ENCODE measurements around the gene SEMA3B. TPM values are rescaled to one million over a fixed set of nuclear protein-coding genes. Genes with fewer than 3 reads are reported as not detected.
"Not testable (repeated sequence)": the region's sequence is repeated elsewhere in the genome, so short reads cannot be mapped to it uniquely, and the experiment has no call there.

SEMA3B gene
- total and polyA plus RNA-seq, 4 donors: 19.1 to 139 (median 64.3) TPM

GRCh38 chr3:50267280-50267913, 1.6 kb upstream of the SEMA3B start:
- no peaks in the 10 kb centered on the region for H3K9me3 ChIP-seq (ENCODE audit: control insufficient read depth, insufficient read depth, low read length)
- no peaks in the 10 kb centered on the region for H3K27me3 ChIP-seq (ENCODE audit: control insufficient read depth, insufficient read depth, low read length)
- peak overlapping the region; percentile 48 for H3K4me3 ChIP-seq (ENCODE audit: low read depth, low read length)
- peak in 1 of 6 donors; percentile 58 for DNase-seq (ENCODE audit: low read depth in 4 of 6, low spot score in 6 of 6)
- H3K27ac ChIP-seq (ENCODE audit: low read depth, low read length): peak overlapping the region; percentile 95
- 9% methylated on average over 19 of the region's 22 CpGs for WGBS (ENCODE audit: insufficient coverage)
- H3K4me1 ChIP-seq (ENCODE audit: control insufficient read depth, insufficient read depth, low read length): peaks cover 92% of the 10 kb centered on the region
- H3K36me3 ChIP-seq (ENCODE audit: control insufficient read depth, insufficient read depth, low read length): peaks cover 13% of the 10 kb centered on the region

- Histone ChIP-seq H3K4me3 (ENCODE audit: low read depth, low read length) (peak overlapping the region; percentile 56), H3K36me3 (ENCODE audit: control insufficient read depth, insufficient read depth, low read length) (peaks cover 14% of the 10 kb centered on the region), H3K4me1 (ENCODE audit: control insufficient read depth, insufficient read depth, low read length) (peaks cover 89% of the 10 kb centered on the region), H3K27ac (ENCODE audit: low read depth, low read length) (peak overlapping the region; percentile 95), H3K27me3 (ENCODE audit: control insufficient read depth, insufficient read depth, low read length) (peaks cover 4% of the 10 kb centered on the region), H3K9me3 (ENCODE audit: control insufficient read depth, insufficient read depth, low read length) (no peaks in the 10 kb centered on the region)
- 64% methylated on average over 3 of the region's 3 CpGs for WGBS (ENCODE audit: insufficient coverage)
- no peak for DNase-seq (ENCODE audit: low read depth in 4 of 6, low spot score in 6 of 6)
Observed at GRCh38 chr3:50268276-50268675, 671 bp upstream of the SEMA3B start.

- peaks cover 16% of the 10 kb centered on the region for H3K27me3 ChIP-seq (ENCODE audit: control insufficient read depth, insufficient read depth, low read length)
- H3K9me3 ChIP-seq (ENCODE audit: control insufficient read depth, insufficient read depth, low read length): no peaks in the 10 kb centered on the region
- H3K4me3 ChIP-seq (ENCODE audit: low read depth, low read length): peak overlapping the region; percentile 56
- WGBS (ENCODE audit: insufficient coverage): 13% methylated on average over 2 of the region's 4 CpGs
- peaks cover 16% of the 10 kb centered on the region for H3K36me3 ChIP-seq (ENCODE audit: control insufficient read depth, insufficient read depth, low read length)
- no peak for DNase-seq (ENCODE audit: low read depth in 4 of 6, low spot score in 6 of 6)
- peaks cover 89% of the 10 kb centered on the region for H3K4me1 ChIP-seq (ENCODE audit: control insufficient read depth, insufficient read depth, low read length)
- peak overlapping the region; percentile 95 for H3K27ac ChIP-seq (ENCODE audit: low read depth, low read length)
Observed at GRCh38 chr3:50269460-50269859, 513 bp downstream of the SEMA3B start.

DNA sequence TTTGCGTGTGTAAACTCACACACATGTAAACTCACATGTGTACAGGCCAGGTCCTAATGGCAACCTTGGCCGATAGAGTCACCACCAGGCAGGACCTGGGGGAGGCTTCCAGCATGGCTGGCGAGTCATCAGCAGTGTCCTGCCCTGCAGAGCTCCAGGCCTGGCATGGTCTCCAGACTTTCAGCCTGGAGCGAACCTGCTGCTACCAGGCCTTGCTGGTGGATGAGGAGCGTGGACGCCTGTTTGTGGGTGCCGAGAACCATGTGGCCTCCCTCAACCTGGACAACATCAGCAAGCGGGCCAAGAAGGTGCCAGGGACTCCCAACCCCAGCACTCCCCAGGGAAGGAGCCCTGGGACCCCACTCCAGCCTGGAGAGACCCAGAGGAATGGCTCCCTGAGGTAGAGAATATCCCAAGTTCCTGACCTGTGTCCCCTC, 1.0 kb downstream of the SEMA3B start:
- WGBS (ENCODE audit: insufficient coverage): 96% methylated on average over 6 of the region's 8 CpGs
- Histone ChIP-seq H3K4me3 (ENCODE audit: low read depth, low read length) (peak overlapping the region; percentile 56), H3K36me3 (ENCODE audit: control insufficient read depth, insufficient read depth, low read length) (peaks cover 16% of the 10 kb centered on the region), H3K27ac (ENCODE audit: low read depth, low read length) (peak overlapping the region; percentile 95), H3K27me3 (ENCODE audit: control insufficient read depth, insufficient read depth, low read length) (peaks cover 21% of the 10 kb centered on the region), H3K9me3 (ENCODE audit: control insufficient read depth, insufficient read depth, low read length) (no peaks in the 10 kb centered on the region), H3K4me1 (ENCODE audit: control insufficient read depth, insufficient read depth, low read length) (peaks cover 89% of the 10 kb centered on the region)
- DNase-seq (ENCODE audit: low read depth in 4 of 6, low spot score in 6 of 6): no peak

DNA sequence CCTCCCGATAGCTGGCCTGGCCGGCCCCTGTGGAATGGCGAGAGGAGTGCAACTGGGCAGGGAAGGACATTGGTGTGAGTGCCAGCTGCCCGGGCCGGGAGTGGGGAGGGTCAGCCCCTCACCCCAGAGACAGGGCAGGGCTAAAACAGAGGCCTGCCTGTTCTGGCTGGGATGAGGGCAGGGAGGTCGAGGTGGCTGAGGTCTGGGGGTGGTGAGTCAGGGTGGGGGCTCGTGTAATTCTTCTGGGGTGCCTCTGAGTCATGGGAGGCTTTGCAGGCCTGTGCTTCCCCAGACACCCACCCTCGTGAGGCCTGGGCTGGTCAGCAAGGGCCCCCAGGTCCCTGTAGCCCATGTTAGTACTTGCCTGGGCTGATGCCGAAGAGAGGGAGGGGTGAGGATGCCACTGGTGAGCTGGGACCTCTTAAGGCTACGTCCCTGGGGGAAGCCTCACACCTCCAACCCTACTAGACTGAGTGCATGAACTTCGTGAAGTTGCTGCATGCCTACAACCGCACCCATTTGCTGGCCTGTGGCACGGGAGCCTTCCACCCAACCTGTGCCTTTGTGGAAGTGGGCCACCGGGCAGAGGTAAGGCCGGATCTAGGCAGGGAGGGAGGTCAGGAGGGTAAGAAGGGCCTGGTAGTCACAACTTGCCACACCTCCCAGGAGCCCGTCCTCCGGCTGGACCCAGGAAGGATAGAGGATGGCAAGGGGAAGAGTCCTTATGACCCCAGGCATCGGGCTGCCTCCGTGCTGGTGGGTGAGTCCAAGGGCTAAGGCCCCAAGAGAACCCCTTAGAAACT, 1.7 kb downstream of the SEMA3B start:
- Histone ChIP-seq H3K4me1 (ENCODE audit: control insufficient read depth, insufficient read depth, low read length) (peaks cover 89% of the 10 kb centered on the region), H3K27ac (ENCODE audit: low read depth, low read length) (peak overlapping the region; percentile 95), H3K9me3 (ENCODE audit: control insufficient read depth, insufficient read depth, low read length) (no peaks in the 10 kb centered on the region), H3K4me3 (ENCODE audit: low read depth, low read length) (peak overlapping the region; percentile 56), H3K36me3 (ENCODE audit: control insufficient read depth, insufficient read depth, low read length) (peaks cover 21% of the 10 kb centered on the region), H3K27me3 (ENCODE audit: control insufficient read depth, insufficient read depth, low read length) (peaks cover 27% of the 10 kb centered on the region)
- 78% methylated on average over 10 of the region's 19 CpGs for WGBS (ENCODE audit: insufficient coverage)
- no peak for DNase-seq (ENCODE audit: low read depth in 4 of 6, low spot score in 6 of 6)

DNA sequence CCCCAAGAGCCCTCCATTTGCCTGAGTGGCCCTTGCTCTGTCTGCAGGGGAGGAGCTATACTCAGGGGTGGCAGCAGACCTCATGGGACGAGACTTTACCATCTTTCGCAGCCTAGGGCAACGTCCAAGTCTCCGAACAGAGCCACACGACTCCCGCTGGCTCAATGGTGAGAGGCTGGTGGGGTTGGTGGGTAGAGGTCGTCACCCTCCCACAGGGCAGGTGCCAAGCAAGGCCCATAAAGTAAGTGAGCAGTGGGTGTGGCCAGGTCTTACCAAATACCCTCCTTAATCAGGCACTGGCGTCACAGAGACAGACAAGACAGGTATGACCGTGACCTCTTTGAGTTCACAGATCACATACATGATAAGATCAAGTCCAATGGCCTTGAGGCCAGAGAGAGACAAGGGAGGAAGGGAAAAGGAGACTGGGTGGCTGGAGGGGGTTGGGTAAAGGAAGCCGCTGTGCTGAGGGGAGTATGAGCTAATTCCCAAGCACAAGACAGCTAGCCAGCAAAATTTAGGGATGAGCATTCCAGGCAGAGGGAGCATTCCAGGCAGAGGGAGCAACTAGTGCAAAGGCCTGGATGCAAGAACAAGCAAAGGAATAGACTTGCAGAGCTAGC, 2.5 kb downstream of the SEMA3B start:
- Histone ChIP-seq H3K27ac (ENCODE audit: low read depth, low read length) (no peak overlapping the region), H3K27me3 (ENCODE audit: control insufficient read depth, insufficient read depth, low read length) (peaks cover 35% of the 10 kb centered on the region), H3K4me3 (ENCODE audit: low read depth, low read length) (peak overlapping the region; percentile 56), H3K9me3 (ENCODE audit: control insufficient read depth, insufficient read depth, low read length) (no peaks in the 10 kb centered on the region), H3K4me1 (ENCODE audit: control insufficient read depth, insufficient read depth, low read length) (peaks cover 82% of the 10 kb centered on the region), H3K36me3 (ENCODE audit: control insufficient read depth, insufficient read depth, low read length) (peaks cover 29% of the 10 kb centered on the region)
- DNase-seq (ENCODE audit: low read depth in 4 of 6, low spot score in 6 of 6): no peak
- WGBS (ENCODE audit: insufficient coverage): 87% methylated on average over 7 of the region's 10 CpGs

GRCh38 chr3:50272538-50272910, 3.6 kb downstream of the SEMA3B start:
- Histone ChIP-seq H3K36me3 (ENCODE audit: control insufficient read depth, insufficient read depth, low read length) (peaks cover 34% of the 10 kb centered on the region), H3K27me3 (ENCODE audit: control insufficient read depth, insufficient read depth, low read length) (peaks cover 43% of the 10 kb centered on the region), H3K4me1 (ENCODE audit: control insufficient read depth, insufficient read depth, low read length) (peaks cover 74% of the 10 kb centered on the region)
- WGBS (ENCODE audit: insufficient coverage): 89% methylated on average over 4 of the region's 10 CpGs
- not testable (repeated sequence) for H3K27ac ChIP-seq (ENCODE audit: low read depth, low read length); H3K4me3 ChIP-seq (ENCODE audit: low read depth, low read length); DNase-seq (ENCODE audit: low read depth in 4 of 6, low spot score in 6 of 6); H3K9me3 ChIP-seq (ENCODE audit: control insufficient read depth, insufficient read depth, low read length)

DNA sequence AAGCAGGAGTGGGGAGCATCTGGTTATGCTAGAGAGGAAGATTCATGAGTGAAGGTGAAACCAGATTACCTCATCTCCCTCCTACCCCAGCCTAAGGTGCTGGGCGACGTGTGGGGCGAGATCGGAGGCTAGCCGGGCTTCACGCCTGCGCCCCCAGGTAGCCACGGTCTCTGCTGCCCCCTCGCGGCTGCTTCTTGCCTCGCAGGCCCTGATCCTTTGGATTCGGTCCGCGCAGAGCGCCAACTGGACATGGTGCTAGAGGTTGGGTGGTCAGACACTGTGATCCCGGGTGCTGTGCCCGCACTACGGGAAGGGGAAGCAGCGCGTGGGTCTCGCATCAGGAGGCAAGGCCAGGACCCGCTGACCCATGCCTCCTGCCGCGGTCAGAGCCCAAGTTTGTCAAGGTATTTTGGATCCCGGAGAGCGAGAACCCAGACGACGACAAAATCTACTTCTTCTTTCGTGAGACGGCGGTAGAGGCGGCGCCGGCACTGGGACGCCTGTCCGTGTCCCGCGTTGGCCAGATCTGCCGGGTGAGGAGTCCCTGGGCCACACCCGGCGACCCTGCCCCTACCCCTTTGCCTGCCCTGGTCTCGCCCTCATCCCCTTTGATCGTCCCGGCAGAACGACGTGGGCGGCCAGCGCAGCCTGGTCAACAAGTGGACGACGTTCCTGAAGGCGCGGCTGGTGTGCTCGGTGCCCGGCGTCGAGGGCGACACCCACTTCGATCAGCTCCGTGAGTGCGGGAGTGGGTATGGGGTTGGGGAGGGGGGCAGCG, 4.2 kb downstream of the SEMA3B start:
- Histone ChIP-seq H3K4me3 (ENCODE audit: low read depth, low read length) (peak overlapping the region; percentile 42), H3K27me3 (ENCODE audit: control insufficient read depth, insufficient read depth, low read length) (peaks cover 43% of the 10 kb centered on the region), H3K27ac (ENCODE audit: low read depth, low read length) (peak overlapping the region; percentile 64), H3K36me3 (ENCODE audit: control insufficient read depth, insufficient read depth, low read length) (peaks cover 34% of the 10 kb centered on the region), H3K4me1 (ENCODE audit: control insufficient read depth, insufficient read depth, low read length) (peaks cover 68% of the 10 kb centered on the region), H3K9me3 (ENCODE audit: control insufficient read depth, insufficient read depth, low read length) (no peaks in the 10 kb centered on the region)
- peak in 5 of 6 donors; percentile 63 to 92 (median 71) for DNase-seq (ENCODE audit: low read depth in 4 of 6, low spot score in 6 of 6)
- 6% methylated on average over 59 of the region's 61 CpGs for WGBS (ENCODE audit: insufficient coverage)

- no peak for DNase-seq (ENCODE audit: low read depth in 4 of 6, low spot score in 6 of 6)
- Histone ChIP-seq H3K27me3 (ENCODE audit: control insufficient read depth, insufficient read depth, low read length) (peaks cover 43% of the 10 kb centered on the region), H3K27ac (ENCODE audit: low read depth, low read length) (peak overlapping the region; percentile 64), H3K4me3 (ENCODE audit: low read depth, low read length) (peak overlapping the region; percentile 42), H3K9me3 (ENCODE audit: control insufficient read depth, insufficient read depth, low read length) (no peaks in the 10 kb centered on the region), H3K4me1 (ENCODE audit: control insufficient read depth, insufficient read depth, low read length) (peaks cover 66% of the 10 kb centered on the region), H3K36me3 (ENCODE audit: control insufficient read depth, insufficient read depth, low read length) (peaks cover 34% of the 10 kb centered on the region)
- 34% methylated on average over 26 of the region's 31 CpGs for WGBS (ENCODE audit: insufficient coverage)
Observed at GRCh38 chr3:50273689-50274065, 4.7 kb downstream of the SEMA3B start.
